Karpas-422 (cell line): Measurements from ENCODE around the gene G3BP1. TPM values are rescaled to one million over a fixed set of nuclear protein-coding genes. Genes with fewer than 3 reads are reported as not detected.
"Not testable (repeated sequence)": the region's sequence is repeated elsewhere in the genome, so short reads cannot be mapped to it uniquely, and the experiment has no call there.

Source experiments
- DNase-seq: peaks from one replicate; pipeline ENCODE4 v3.0.0-alpha.2; 2015
- H2AFZ ChIP-seq: fragments of 200-600 bp; sonication (generic); 2 replicates; pipeline ENCODE4 v1.6.1; 2014; ENCODE audit warnings: antibody characterized with exemption, low read length, mixed read lengths
- H3K27ac ChIP-seq: fragments of 200-600 bp; sonication (generic); 2 replicates; pipeline ENCODE4 v1.5.1; 2014; ENCODE audit warnings: mild to moderate bottlenecking, low read length, moderate library complexity
- H3K27me3 ChIP-seq: fragments of 200-600 bp; sonication (generic); 2 replicates; pipeline ENCODE4 v1.6.1; 2014; ENCODE audit warnings: low read length, mixed read lengths
- H3K36me3 ChIP-seq: fragments of 200-600 bp; sonication (generic); 2 replicates; pipeline ENCODE4 v1.6.1; 2014; ENCODE audit warnings: low read length, mixed read lengths; ENCODE audit not compliant: insufficient read depth
- H3K4me1 ChIP-seq: fragments of 200-600 bp; sonication (generic); 2 replicates; pipeline ENCODE4 v1.6.1; 2014; ENCODE audit warnings: mild to moderate bottlenecking, low read length, mixed read lengths
- H3K4me2 ChIP-seq: fragments of 200-600 bp; sonication (generic); 2 replicates; pipeline ENCODE4 v1.6.1; 2014; ENCODE audit warnings: low read length, low read depth, mild to moderate bottlenecking; ENCODE audit not compliant: poor library complexity, severe bottlenecking
- H3K4me3 ChIP-seq: fragments of 200-600 bp; sonication (generic); 2 replicates; pipeline ENCODE4 v1.5.1; 2014; ENCODE audit warnings: mild to moderate bottlenecking, antibody characterized with exemption, low read length, mixed read lengths
- H3K79me2 ChIP-seq: fragments of 200-600 bp; sonication (generic); 2 replicates; pipeline ENCODE4 v1.6.1; 2014; ENCODE audit warnings: mild to moderate bottlenecking, low read length, mixed read lengths
- H3K9ac ChIP-seq: fragments of 200-600 bp; sonication (generic); 2 replicates; pipeline ENCODE4 v1.6.0; 2014; ENCODE audit warnings: low read length
- H3K9me2 ChIP-seq: fragments of 200-600 bp; sonication (generic), shearing (Covaris generic); replicated peaks from 2 replicates; pipeline ENCODE4 v1.6.0; 2014; ENCODE audit warnings: mild to moderate bottlenecking, low read length, moderate library complexity; ENCODE audit not compliant: insufficient read depth
- H3K9me3 ChIP-seq: fragments of 300-700, 200-600 bp; sonication (generic); 2 replicates; pipeline ENCODE4 v1.6.1; 2014; ENCODE audit warnings: low read length, mixed read lengths
- H4K20me1 ChIP-seq: fragments of 200-600 bp; sonication (generic); 2 replicates; pipeline ENCODE4 v1.6.1; 2014; ENCODE audit warnings: mild to moderate bottlenecking, antibody characterized with exemption, low read length, low read depth; ENCODE audit not compliant: insufficient read depth
- total RNA-seq: library from RNA; depleted of rRNA; stranded (reverse); fragments of >200 nt; shearing (Covaris generic); gene quantifications from 2 replicates; pipeline ENCODE4 v1.2.3, GENCODE V29; 2014; ENCODE audit warnings: low replicate concordance; rRNA removed

Gene G3BP1
- 130 and 186 TPM in 2 replicates for total RNA-seq

DNA sequence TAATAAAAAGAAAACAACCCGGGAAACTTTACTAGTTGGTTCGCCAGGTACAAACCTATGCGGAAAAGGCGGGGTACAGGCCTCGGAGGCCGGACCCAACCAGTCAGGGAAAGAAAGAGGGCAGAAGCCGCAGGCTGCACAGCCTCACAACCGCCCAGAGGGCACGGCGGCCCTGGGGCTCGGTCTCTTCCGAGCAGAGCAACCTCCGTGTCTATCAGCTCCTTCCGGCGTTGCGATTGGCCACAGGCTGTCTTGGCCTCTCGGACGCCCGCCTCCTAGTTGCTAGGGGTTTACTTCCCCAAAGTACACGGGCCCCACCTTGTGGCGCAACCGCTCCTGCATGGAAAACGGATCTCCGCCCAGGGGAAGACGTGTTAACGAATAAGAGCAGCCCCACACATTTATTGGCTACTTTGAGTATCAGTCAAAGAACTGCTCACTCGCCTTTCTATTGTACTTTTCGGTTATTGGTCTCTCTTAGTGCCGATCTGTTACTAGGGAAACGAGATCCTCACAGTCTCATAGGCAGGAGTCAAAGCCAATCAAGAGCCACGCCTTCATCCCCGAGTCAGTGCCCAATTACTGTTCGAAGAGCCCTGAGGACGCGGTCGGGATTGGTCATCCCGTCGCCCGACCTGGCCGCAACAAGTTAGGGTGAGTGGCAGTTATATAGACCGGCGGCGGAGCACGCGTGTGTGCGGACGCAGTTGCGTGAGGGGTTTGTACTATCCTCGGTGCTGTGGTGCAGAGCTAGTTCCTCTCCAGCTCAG lies at the start of gene G3BP1:
Gene G3BP1, plus strand, starts transcription at position 696 of the 770 bp plus-strand sequence. CDS start 14,667 bp downstream, outside the sequence.
- Histone ChIP-seq H2AFZ (peak within 1 kb of the TSS; percentile 76), H3K9me3 (no peaks in the 10 kb centered on the region), H3K79me2 (peaks cover 48% of the 10 kb centered on the region), H3K27ac (peak within 1 kb of the TSS; percentile 90), H3K36me3 (peaks cover 36% of the 10 kb centered on the region), H3K9ac (peak within 1 kb of the TSS; percentile 93), H3K4me2 (peak within 1 kb of the TSS; percentile 98), H3K27me3 (no peaks in the 10 kb centered on the region), H3K4me1 (peaks cover 48% of the 10 kb centered on the region), H4K20me1 (peaks cover 43% of the 10 kb centered on the region), H3K4me3 (peak within 1 kb of the TSS; percentile 95), H3K9me2 (no peaks in the 10 kb centered on the region)
- DNase-seq: peak; percentile 100

DNA sequence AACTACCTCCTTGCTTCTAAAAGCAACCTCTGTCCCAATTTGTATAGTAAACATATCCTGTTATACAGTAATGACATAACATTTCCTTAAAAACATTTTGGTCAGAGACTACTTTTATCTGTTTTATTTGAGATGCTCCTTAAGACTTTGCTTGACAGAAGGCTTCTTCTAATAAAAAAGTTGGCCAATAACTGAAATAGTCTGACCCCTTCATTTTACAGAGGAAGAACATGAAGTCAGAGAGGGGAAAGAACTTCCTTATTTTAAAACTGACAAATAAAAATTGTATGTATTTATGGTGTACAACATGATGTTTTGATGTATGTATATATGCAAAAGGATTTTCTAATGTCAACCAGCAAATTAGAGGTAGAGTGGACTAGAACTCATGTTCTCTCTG lies 49.2 kb upstream of the G3BP1 start:
- Histone ChIP-seq H3K79me2 (no peaks in the 10 kb centered on the region), H3K4me3 (no peak overlapping the region), H3K4me1 (peaks cover 31% of the 10 kb centered on the region), H3K9me2 (no peaks in the 10 kb centered on the region), H3K36me3 (no peaks in the 10 kb centered on the region), H3K9me3 (no peaks in the 10 kb centered on the region), H4K20me1 (no peaks in the 10 kb centered on the region), H3K27me3 (no peaks in the 10 kb centered on the region), H3K9ac (no peak overlapping the region), H2AFZ (no peak overlapping the region), H3K27ac (no peak overlapping the region), H3K4me2 (no peak overlapping the region)
- DNase-seq: no peak

DNA sequence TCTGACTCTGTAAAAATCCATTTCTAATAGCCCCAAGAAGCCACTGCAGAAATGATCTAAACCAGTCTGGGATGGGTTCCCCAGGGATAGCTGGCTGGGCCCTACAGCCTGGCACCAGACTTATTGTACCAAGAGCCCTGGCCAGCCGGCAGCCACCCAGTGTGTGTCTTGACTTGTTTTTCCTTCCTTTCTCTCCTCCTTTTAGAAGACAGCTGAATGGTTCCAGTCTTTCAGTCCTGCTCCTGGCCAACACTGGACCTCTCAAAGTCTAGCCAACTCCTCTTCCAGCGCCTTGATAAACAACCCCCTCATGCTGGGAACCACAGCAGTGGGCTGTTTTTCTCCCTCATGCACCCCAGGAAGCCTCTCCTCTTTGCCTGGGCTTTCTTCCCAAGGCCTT lies 47.4 kb upstream of the G3BP1 start:
- Histone ChIP-seq H3K27me3 (no peaks in the 10 kb centered on the region), H3K79me2 (no peaks in the 10 kb centered on the region), H4K20me1 (no peaks in the 10 kb centered on the region), H3K9me2 (no peaks in the 10 kb centered on the region), H3K4me2 (no peak overlapping the region), H3K4me1 (peaks cover 31% of the 10 kb centered on the region), H3K9ac (no peak overlapping the region), H3K36me3 (no peaks in the 10 kb centered on the region), H2AFZ (no peak overlapping the region), H3K4me3 (no peak overlapping the region), H3K9me3 (no peaks in the 10 kb centered on the region), H3K27ac (no peak overlapping the region)
- DNase-seq: no peak

DNA sequence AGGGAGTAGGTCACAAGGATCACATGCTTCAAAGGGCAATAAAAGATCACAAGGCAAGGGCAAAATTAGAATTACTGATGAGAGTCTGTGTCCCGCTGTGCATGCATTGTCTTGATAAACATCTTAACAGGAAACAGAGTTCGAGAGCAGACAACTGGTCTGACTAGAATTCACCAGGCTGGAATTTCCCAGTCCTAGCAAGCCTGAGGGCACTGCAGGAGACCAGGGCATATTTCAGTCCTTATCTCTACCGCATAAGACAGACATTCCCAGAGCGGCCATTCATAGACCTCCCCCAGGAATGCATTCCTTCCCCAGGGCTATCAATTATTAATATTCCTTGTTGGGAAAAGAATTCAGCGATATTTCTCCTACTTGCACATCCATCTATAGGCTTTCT lies 42.2 kb upstream of the G3BP1 start:
- not testable (repeated sequence) for H3K9me3 ChIP-seq, H3K4me3 ChIP-seq, H3K9ac ChIP-seq, H3K79me2 ChIP-seq, DNase-seq, H3K36me3 ChIP-seq, H3K27ac ChIP-seq, H4K20me1 ChIP-seq, H3K4me1 ChIP-seq, H3K4me2 ChIP-seq, H3K27me3 ChIP-seq, H2AFZ ChIP-seq, H3K9me2 ChIP-seq

DNA sequence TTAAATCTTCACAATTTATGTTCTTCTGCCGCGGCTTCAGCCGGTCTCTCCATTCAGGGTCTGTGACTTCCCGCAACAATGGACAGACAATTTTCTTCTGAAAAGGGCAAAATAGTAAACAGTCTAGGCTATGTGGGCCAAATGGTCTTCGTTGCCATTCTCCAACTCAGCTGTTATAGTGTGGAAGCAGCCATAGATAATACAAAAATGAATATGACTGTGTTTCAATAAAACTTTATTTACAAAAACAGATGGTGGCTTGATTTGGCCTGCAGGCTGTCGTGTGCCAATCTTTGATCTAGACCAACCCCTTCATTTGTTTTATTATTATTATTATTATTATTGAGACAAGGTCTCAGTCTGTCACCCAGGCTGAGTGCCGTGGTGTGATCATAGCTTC lies 41.4 kb upstream of the G3BP1 start:
- no peaks in the 10 kb centered on the region for H3K9me2 ChIP-seq
- H3K9ac ChIP-seq: no peak overlapping the region
- H3K9me3 ChIP-seq: no peaks in the 10 kb centered on the region
- no peaks in the 10 kb centered on the region for H3K79me2 ChIP-seq
- H4K20me1 ChIP-seq: no peaks in the 10 kb centered on the region
- H3K36me3 ChIP-seq: no peaks in the 10 kb centered on the region
- H3K27me3 ChIP-seq: no peaks in the 10 kb centered on the region
- no peak for DNase-seq
- no peak overlapping the region for H2AFZ ChIP-seq
- no peak overlapping the region for H3K4me3 ChIP-seq
- H3K27ac ChIP-seq: no peak overlapping the region
- H3K4me2 ChIP-seq: no peak overlapping the region
- no peaks in the 10 kb centered on the region for H3K4me1 ChIP-seq

DNA sequence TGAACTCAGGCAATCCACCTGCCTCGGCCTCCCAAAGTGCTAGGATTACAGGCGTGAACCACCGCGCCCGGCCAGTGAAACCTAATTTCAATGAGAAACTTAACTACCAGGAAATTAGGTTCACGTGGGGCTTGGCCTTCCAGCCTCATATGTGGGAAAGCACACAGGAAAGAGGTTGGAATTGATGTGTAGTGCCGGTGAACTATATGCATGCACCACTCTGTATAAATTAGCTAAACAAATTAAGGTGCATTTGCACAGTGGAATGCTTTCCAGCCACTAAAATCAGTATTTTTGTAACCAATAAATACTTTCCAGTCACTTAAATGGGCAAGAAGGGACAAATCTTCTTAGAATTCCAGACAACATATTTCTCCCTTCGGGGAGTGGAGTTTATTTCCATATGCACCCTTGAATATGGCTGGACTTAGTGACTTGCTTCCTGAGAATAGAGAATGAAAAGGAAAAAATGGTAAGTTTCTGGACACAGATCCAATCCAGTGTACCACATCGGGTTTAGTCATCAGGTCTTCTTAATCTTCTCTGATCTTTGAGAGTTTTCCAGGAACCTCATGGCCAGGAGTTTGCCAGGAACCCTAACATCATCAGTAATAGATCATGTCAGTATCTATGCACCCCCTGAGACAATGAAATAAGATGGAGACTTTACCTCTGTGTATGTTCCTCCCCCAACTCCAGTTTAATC lies 38.2 kb upstream of the G3BP1 start:
- no peaks in the 10 kb centered on the region for H3K27me3 ChIP-seq
- H2AFZ ChIP-seq: no peak overlapping the region
- no peaks in the 10 kb centered on the region for H3K9me3 ChIP-seq
- H3K27ac ChIP-seq: no peak overlapping the region
- H3K9me2 ChIP-seq: no peaks in the 10 kb centered on the region
- H3K4me2 ChIP-seq: no peak overlapping the region
- H3K36me3 ChIP-seq: no peaks in the 10 kb centered on the region
- no peaks in the 10 kb centered on the region for H3K79me2 ChIP-seq
- no peak for DNase-seq
- no peak overlapping the region for H3K4me3 ChIP-seq
- H3K4me1 ChIP-seq: no peaks in the 10 kb centered on the region
- no peak overlapping the region for H3K9ac ChIP-seq
- H4K20me1 ChIP-seq: no peaks in the 10 kb centered on the region

DNA sequence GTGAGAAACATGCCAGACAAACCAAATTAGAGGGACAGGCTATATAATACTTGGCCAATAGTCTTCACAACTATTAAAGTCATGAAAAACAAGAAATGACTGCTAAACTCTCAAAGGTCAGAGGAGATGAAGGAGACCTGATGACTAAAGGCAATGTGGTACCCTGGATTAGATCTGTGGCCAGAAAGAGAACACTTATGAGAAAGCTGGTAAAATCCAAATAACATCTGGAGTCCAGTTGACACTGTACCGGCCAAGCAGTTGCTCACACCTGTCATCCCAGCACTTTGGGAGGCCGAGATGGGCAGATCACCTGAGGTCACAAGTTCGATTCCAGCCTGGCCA lies 37.7 kb upstream of the G3BP1 start:
- H3K9me2 ChIP-seq: no peaks in the 10 kb centered on the region
- no peaks in the 10 kb centered on the region for H3K27me3 ChIP-seq
- no peaks in the 10 kb centered on the region for H3K79me2 ChIP-seq
- H3K9me3 ChIP-seq: no peaks in the 10 kb centered on the region
- no peak overlapping the region for H3K4me3 ChIP-seq
- no peak overlapping the region for H3K9ac ChIP-seq
- H3K4me2 ChIP-seq: no peak overlapping the region
- no peak overlapping the region for H2AFZ ChIP-seq
- H3K4me1 ChIP-seq: no peaks in the 10 kb centered on the region
- H3K36me3 ChIP-seq: no peaks in the 10 kb centered on the region
- no peaks in the 10 kb centered on the region for H4K20me1 ChIP-seq
- no peak for DNase-seq
- H3K27ac ChIP-seq: no peak overlapping the region

DNA sequence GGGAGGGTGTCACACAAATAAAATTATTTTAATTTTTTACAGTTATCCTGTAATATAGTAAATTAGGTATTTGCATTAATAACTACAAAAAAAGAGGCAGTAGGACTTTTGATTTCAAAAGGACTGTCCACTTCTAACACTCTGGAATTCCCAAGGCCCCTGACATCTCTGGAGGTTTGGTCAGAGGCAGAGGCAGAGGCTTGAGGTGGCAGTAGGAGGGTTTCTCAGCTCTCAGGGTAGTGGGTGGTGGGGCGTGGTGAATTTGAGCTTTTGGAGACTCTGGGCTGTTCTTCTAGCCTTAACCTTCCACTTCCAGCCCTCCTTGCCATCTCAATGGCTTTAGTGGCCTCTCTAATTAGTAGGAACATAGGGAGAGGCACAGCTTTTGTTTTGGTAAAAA lies 36.1 kb upstream of the G3BP1 start:
- Histone ChIP-seq H3K27me3 (no peaks in the 10 kb centered on the region), H3K9me2 (no peaks in the 10 kb centered on the region), H3K27ac (no peak overlapping the region), H3K9ac (no peak overlapping the region), H2AFZ (no peak overlapping the region), H3K36me3 (no peaks in the 10 kb centered on the region), H3K79me2 (no peaks in the 10 kb centered on the region), H3K4me1 (no peaks in the 10 kb centered on the region), H3K9me3 (no peaks in the 10 kb centered on the region), H3K4me2 (no peak overlapping the region), H4K20me1 (no peaks in the 10 kb centered on the region), H3K4me3 (no peak overlapping the region)
- no peak for DNase-seq
